Skeletal muscle cell (primary cell): ENCODE results near the gene BMP7.

ENCODE experiments used
- DNase-seq: peaks from one replicate; pipeline ENCODE4 v3.0.0-alpha.2; 2010; ENCODE audit warnings: low read depth
- H3K4me3 ChIP-seq: 2 replicates; pipeline ENCODE4 v1.5.1; 2011; ENCODE audit warnings: low read depth, mild to moderate bottlenecking, control low read depth, low read length, moderate library complexity

BMP7 gene

DNA sequence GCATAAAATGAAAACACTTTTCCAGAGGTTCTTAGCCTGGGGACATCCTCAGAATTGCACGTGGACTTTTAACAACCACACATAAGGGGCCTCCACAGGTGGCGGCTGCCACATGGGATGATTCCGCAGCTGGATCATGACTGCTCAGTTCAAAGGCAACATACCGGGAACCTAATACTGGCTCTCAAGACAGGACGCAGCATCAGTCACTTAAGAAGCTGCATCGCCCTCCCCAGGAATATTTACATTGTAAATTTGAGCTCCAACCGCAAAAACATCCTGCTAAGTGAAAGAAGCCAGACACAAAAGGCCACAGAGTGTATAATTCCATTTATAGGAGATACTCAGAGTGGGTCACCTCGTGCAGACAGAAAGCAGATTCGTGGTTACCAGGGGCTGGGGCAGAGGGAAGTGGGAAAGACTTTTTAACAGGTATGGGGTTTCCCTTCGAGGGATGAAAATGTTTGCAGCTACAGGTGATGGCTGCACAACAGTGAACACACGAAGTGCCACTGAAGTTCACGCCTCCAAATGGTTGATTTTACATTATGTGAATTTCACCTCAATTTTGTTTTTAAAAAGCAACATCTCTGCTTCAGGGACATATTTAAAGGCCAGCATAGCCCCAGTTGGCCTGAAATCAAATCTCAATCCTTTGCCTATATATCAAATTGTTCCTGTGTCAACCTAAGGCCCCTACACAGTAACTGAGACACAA is 141.5 kb downstream of the BMP7 start:
- no peak for DNase-seq
- no peak overlapping the region for H3K4me3 ChIP-seq

DNA sequence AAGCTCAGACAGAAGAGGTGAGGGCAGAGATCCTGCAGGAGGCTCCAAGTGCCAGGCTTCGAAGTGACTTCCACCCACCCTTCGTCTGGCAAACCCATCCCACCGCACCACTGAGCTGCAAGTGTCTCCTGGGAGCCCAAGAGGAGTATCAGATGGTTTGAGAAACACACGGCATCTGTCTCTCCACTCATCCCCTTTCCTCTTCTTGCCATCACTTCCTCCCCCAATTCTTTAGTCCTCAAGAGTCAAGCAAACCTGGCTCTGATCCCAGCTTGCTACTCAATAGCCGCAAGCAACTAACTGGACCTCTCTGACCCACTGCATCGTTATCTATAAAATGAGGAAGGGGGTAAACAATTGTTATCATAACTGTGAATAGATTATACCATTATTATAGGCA is 142.1 kb downstream of the BMP7 start:
- no peak for DNase-seq
- H3K4me3 ChIP-seq = no peak overlapping the region

DNA sequence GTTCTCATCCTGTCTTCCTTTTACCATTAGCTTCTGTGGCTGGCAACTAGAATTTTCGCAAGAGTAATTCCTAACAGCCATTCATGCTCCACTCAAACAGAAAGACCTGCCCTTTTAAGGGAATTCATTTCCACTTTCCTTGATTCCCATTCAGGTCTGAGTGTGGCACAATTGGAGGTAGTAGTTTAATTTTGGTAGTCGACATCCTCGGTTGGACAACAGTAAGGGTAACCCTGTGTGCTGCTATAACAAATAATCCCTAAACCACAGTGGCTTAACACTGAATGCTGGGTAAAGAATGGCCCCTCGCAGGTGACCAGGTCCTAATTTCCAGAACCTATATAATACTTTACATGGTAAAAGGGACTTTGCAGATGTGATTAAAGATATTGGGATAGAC is 142.9 kb downstream of the BMP7 start:
- H3K4me3 ChIP-seq = no peak overlapping the region
- no peak for DNase-seq

DNA sequence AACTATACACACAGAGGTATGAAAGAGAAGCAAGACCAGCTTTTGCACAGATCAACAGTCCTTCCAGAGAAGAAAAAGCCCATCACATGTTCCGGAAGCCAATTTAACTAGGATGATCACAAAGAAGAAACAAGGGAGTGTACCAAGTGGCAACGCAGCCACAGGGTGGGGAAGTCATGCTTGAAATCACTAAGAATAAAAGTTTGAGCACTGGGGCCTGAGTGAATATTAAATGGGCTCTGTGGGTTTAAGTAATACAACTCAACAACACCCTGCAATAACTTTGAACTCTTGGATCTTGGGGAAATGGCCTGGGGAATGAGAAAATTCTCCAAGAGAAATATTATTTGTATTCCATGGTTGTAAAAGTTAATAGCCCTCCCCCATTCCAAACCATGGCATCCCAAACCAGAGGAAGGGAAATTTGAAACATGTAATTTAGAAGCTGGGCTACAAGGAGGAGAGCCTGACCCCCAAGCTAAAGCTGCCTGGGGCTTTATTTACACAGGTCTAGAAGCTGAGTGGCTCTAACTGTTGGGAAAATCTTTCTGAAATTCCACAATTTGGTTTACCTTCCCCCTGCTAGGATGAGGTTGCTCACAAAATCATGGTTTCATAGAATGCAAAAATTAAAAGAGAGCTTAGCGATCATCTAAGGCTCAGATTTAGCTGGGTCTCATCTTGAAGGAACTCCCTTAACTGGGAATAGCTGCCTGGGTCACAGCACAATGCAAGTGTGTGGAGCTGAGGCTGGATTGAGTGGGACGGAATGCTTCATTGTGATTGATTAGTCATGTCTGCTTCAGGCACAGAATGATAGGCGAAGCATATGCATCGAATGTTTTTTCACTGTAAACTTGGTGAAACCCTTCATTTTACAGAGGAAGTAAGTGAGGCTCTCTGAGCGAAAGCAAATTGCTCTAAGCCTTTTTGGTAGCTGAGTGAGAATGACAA is 143.6 kb downstream of the BMP7 start:
- DNase-seq = no peak
- no peak overlapping the region for H3K4me3 ChIP-seq

DNA sequence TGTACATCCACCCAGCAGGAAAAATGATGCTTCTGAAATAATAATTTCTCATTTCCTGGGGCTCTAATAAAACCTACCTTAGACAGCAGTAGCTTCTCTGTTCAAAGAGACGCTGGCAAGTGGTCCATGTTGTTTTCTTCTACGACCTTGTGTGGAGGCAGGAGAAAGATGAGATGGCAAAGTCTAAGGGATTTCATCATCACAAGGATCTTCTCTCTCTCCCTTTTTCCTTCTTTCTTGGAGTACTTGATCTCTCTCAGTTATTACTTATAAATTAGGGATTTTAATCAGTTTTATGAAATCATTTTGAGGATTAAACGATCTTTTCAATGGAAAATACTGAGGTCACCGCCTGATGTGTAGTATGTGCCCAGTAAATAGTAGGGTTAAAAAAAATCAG is 147.5 kb downstream of the BMP7 start:
- no peak for DNase-seq
- no peak overlapping the region for H3K4me3 ChIP-seq
